Caco-2 (cell line): ENCODE measurements around the gene FBXO10. TPM values are rescaled to one million over a fixed set of nuclear protein-coding genes. Genes with fewer than 3 reads are reported as not detected.

Experiments used
- BruUV-seq: library from RNA; stranded (reverse); fragments of 400-500 nt; replicated peaks from 2 replicates; lab custom pipeline; 2021; lab: Mats Ljungman, UMichigan
- CTCF ChIA-PET: fragments of 300-600 bp; sonication (Branson Sonifier 250); formaldehyde crosslinking; loops from one replicate; lab custom pipeline; 2022; ENCODE audit warnings: antibody characterized with exemption; lab: Charles Lee
- POLR2A ChIA-PET: fragments of 300-600 bp; sonication (Branson Sonifier 250); formaldehyde crosslinking; loops from one replicate; lab custom pipeline; 2022; ENCODE audit warnings: antibody characterized with exemption; lab: Charles Lee
- DNase-seq, 2 experiments: peaks; one replicate each; pipeline versions ENCODE4 v3.0.0 to v3.0.0-alpha.2; 2020 to 2022
- H3K27me3 ChIP-seq: replicated peaks from 2 replicates; pipeline ENCODE4 v1.6.0; 2011; ENCODE audit warnings: low read length; ENCODE audit not compliant: control insufficient read depth, insufficient read depth
- H3K36me3 ChIP-seq: 2 replicates; pipeline ENCODE4 v1.5.1; 2011; ENCODE audit warnings: low read length; ENCODE audit not compliant: control insufficient read depth, insufficient read depth
- H3K4me1 ChIP-seq: fragments of 250-450 bp; sonication (Bioruptor Pico); 2 replicates; pipeline ENCODE4 v1.5.1; 2020; ENCODE audit warnings: mild to moderate bottlenecking
- H3K4me3 ChIP-seq: 2 replicates; pipeline ENCODE4 v1.5.1; 2011; ENCODE audit warnings: low read depth, mild to moderate bottlenecking, control low read depth, low read length
- H3K9me3 ChIP-seq: fragments of 250-450 bp; sonication (Bioruptor Pico); 2 replicates; pipeline ENCODE4 v1.5.1; 2020; ENCODE audit warnings: mild to moderate bottlenecking, moderate library complexity
- H3K27ac Mint-ChIP-seq: one replicate; pipeline ENCODE4 v1.8.0; 2022; ENCODE audit warnings: mixed read lengths; ENCODE audit not compliant: unreplicated experiment
- H3K27me3 Mint-ChIP-seq: one replicate; pipeline ENCODE4 v1.8.0; 2022; ENCODE audit warnings: mixed read lengths; ENCODE audit not compliant: insufficient read depth, unreplicated experiment
- H3K36me3 Mint-ChIP-seq: one replicate; pipeline ENCODE4 v1.8.0; 2022; ENCODE audit warnings: mild to moderate bottlenecking, mixed read lengths; ENCODE audit not compliant: insufficient read depth, unreplicated experiment
- H3K4me1 Mint-ChIP-seq: one replicate; pipeline ENCODE4 v1.8.0; 2022; ENCODE audit warnings: low read depth, mixed read lengths; ENCODE audit not compliant: unreplicated experiment
- H3K4me3 Mint-ChIP-seq: one replicate; pipeline ENCODE4 v1.8.0; 2022; ENCODE audit warnings: mild to moderate bottlenecking, moderate library complexity, mixed read lengths; ENCODE audit not compliant: unreplicated experiment
- H3K9me3 Mint-ChIP-seq: one replicate; pipeline ENCODE4 v1.8.0; 2022; ENCODE audit warnings: mixed read lengths; ENCODE audit not compliant: unreplicated experiment
- CTCF ChIP-seq, 2 experiments: fragments of 200-600 bp in 1 of 2; IDR thresholded peaks; 1 replicate in 1 of 2; 2 replicates in 1 of 2; pipeline versions ENCODE4 v1.5.1 to v1.8.0; 2011 to 2022; ENCODE audit warnings: antibody characterized with exemption in 1 of 2, control low read depth in 1 of 2, inconsistent platforms in 1 of 2, low read depth in 1 of 2, low read length in 1 of 2, mild to moderate bottlenecking in 1 of 2, moderate library complexity in 1 of 2; ENCODE audit not compliant: insufficient read depth in 1 of 2, severe bottlenecking in 1 of 2, unreplicated experiment in 1 of 2
- intact Hi-C: fragments of 100-400 bp; cut with micrococcal nuclease; formaldehyde crosslinking; loops from one replicate; pipeline ENCODE4 v1.10.0; 2022; ENCODE audit not compliant: unreplicated experiment
- total RNA-seq: library from RNA; stranded (reverse); gene quantifications from 2 replicates; pipeline ENCODE4 v1.2.3, GENCODE V29; 2022

FBXO10 gene
- total RNA-seq, 1 experiment from 2014 or later = 6.9 TPM

GRCh38 chr9:37575511-37575914, 667 bp downstream of the FBXO10 start:
- Histone ChIP-seq H3K9me3 (no peaks in the 10 kb centered on the region), H3K36me3 (no peaks in the 10 kb centered on the region), H3K4me1 (no peaks in the 10 kb centered on the region), H3K4me3 (peak overlapping the region; percentile 64), H3K27me3 (no peaks in the 10 kb centered on the region)
- intact Hi-C loops = no loop called here
- POLR2A ChIA-PET = interaction anchor here (1.0 kb wide), 1 partner anchor 16 kb away, joined by 3 read pairs; no protein-coding TSS in a partner anchor
- H3K27me3 Mint-ChIP-seq = no peaks in the 10 kb centered on the region
- no peak for DNase-seq
- CTCF ChIA-PET = no interaction called here
- H3K4me1 Mint-ChIP-seq = no peaks in the 10 kb centered on the region
- H3K36me3 Mint-ChIP-seq = peaks cover 32% of the 10 kb centered on the region
- peak overlapping the region; percentile 77 for H3K4me3 Mint-ChIP-seq
- no peaks in the 10 kb centered on the region for H3K9me3 Mint-ChIP-seq
- no peak for TF ChIP-seq CTCF (IDR thresholded peaks at IDR 0.05; ENCODE audit: insufficient read depth in 1 of 2, low read depth in 1 of 2, low read length in 1 of 2, severe bottlenecking in 1 of 2, unreplicated experiment in 1 of 2)
- BruUV-seq = no TSS peak
- H3K27ac Mint-ChIP-seq = no peak overlapping the region

- CTCF ChIA-PET = no interaction called here
- no peak overlapping the region for H3K27ac Mint-ChIP-seq
- no peak for DNase-seq
- Histone ChIP-seq H3K9me3 (no peaks in the 10 kb centered on the region), H3K4me3 (no peak overlapping the region), H3K4me1 (no peaks in the 10 kb centered on the region), H3K27me3 (no peaks in the 10 kb centered on the region), H3K36me3 (no peaks in the 10 kb centered on the region)
- no peaks in the 10 kb centered on the region for H3K9me3 Mint-ChIP-seq
- no peaks in the 10 kb centered on the region for H3K4me1 Mint-ChIP-seq
- intact Hi-C loops = no loop called here
- TF ChIP-seq CTCF (IDR thresholded peaks at IDR 0.05; ENCODE audit: insufficient read depth in 1 of 2, low read depth in 1 of 2, low read length in 1 of 2, severe bottlenecking in 1 of 2, unreplicated experiment in 1 of 2) = no peak
- no peak overlapping the region for H3K4me3 Mint-ChIP-seq
- no TSS peak for BruUV-seq
- H3K36me3 Mint-ChIP-seq = peaks cover 28% of the 10 kb centered on the region
- H3K27me3 Mint-ChIP-seq = no peaks in the 10 kb centered on the region
- POLR2A ChIA-PET = no interaction called here
These were observed 1.2 kb downstream of the FBXO10 start for GRCh38 chr9:37575001-37575400.

GRCh38 chr9:37574241-37574721, 1.9 kb downstream of the FBXO10 start:
- DNase-seq = no peak
- no peaks in the 10 kb centered on the region for H3K9me3 Mint-ChIP-seq
- H3K36me3 Mint-ChIP-seq = peaks cover 21% of the 10 kb centered on the region
- intact Hi-C loops = no loop called here
- no peak overlapping the region for H3K27ac Mint-ChIP-seq
- no peak for TF ChIP-seq CTCF (IDR thresholded peaks at IDR 0.05; ENCODE audit: insufficient read depth in 1 of 2, low read depth in 1 of 2, low read length in 1 of 2, severe bottlenecking in 1 of 2, unreplicated experiment in 1 of 2)
- Histone ChIP-seq H3K4me1 (no peaks in the 10 kb centered on the region), H3K4me3 (no peak overlapping the region), H3K9me3 (no peaks in the 10 kb centered on the region), H3K27me3 (no peaks in the 10 kb centered on the region), H3K36me3 (no peaks in the 10 kb centered on the region)
- H3K27me3 Mint-ChIP-seq = no peaks in the 10 kb centered on the region
- H3K4me3 Mint-ChIP-seq = no peak overlapping the region
- CTCF ChIA-PET = no interaction called here
- no TSS peak for BruUV-seq
- POLR2A ChIA-PET = no interaction called here
- H3K4me1 Mint-ChIP-seq = no peaks in the 10 kb centered on the region
